HG03103 (cell line): ENCODE data around the gene CSNK1A1.
"Not testable (repeated sequence)": the region's sequence is repeated elsewhere in the genome, so short reads cannot be mapped to it uniquely, and the experiment has no call there.

ENCODE experiments used
- ATAC-seq: cut with Tn5 transposase; IDR thresholded peaks from one replicate; pipeline ENCODE4 v1.9.1; 2021; ENCODE audit warnings: low read depth; ENCODE audit not compliant: unreplicated experiment

CSNK1A1 gene

GRCh38 chr5:149535787-149536186 lies 15.5 kb downstream of the CSNK1A1 start:
- not testable (repeated sequence) for ATAC-seq

- no peak for ATAC-seq
Observed at GRCh38 chr5:149532413-149532812, 18.8 kb downstream of the CSNK1A1 start.

- ATAC-seq, result no peak
Observed at GRCh38 chr5:149529463-149529862, 21.8 kb downstream of the CSNK1A1 start.

GRCh38 chr5:149528281-149529060 lies 22.8 kb downstream of the CSNK1A1 start:
- ATAC-seq, result no peak

GRCh38 chr5:149526845-149527590 lies 24.2 kb downstream of the CSNK1A1 start:
- ATAC-seq, result no peak

GRCh38 chr5:149521739-149522685 lies 29.2 kb downstream of the CSNK1A1 start:
- ATAC-seq, result no peak

- ATAC-seq, result no peak
Observed at GRCh38 chr5:149519601-149520000, 31.6 kb downstream of the CSNK1A1 start.

GRCh38 chr5:149518620-149519019 lies 32.6 kb downstream of the CSNK1A1 start:
- ATAC-seq, result no peak

- ATAC-seq, result no peak
Observed at GRCh38 chr5:149517461-149518122, 33.6 kb downstream of the CSNK1A1 start.

- no peak for ATAC-seq
Observed at GRCh38 chr5:149514512-149514911, 36.7 kb downstream of the CSNK1A1 start.

GRCh38 chr5:149513372-149513947 lies 37.8 kb downstream of the CSNK1A1 start:
- ATAC-seq, result not testable (repeated sequence)

GRCh38 chr5:149510136-149510535 lies 41.1 kb downstream of the CSNK1A1 start:
- ATAC-seq, result no peak

- no peak for ATAC-seq
Observed at GRCh38 chr5:149504677-149505076, 46.6 kb downstream of the CSNK1A1 start.

GRCh38 chr5:149503006-149503405 lies 48.2 kb downstream of the CSNK1A1 start:
- no peak for ATAC-seq

GRCh38 chr5:149500922-149501582 lies 50.2 kb downstream of the CSNK1A1 start:
- no peak for ATAC-seq

- no peak for ATAC-seq
Observed at GRCh38 chr5:149498724-149499336, 52.4 kb downstream of the CSNK1A1 start.

GRCh38 chr5:149497357-149497756 lies 53.9 kb downstream of the CSNK1A1 start:
- ATAC-seq, result no peak

- no peak for ATAC-seq
Observed at GRCh38 chr5:149496917-149497316, 54.3 kb downstream of the CSNK1A1 start.

- ATAC-seq, result no peak
Observed at GRCh38 chr5:149496166-149496565, 55.1 kb downstream of the CSNK1A1 start.
